ENCODE results near the gene GATD1.

Gene GATD1

GRCh38 chr11:763549-764321, 13.6 kb downstream of the GATD1 start:
- no peak overlapping the region for H3K4me3 ChIP-seq (ENCODE audit: low read depth, low read length)
- TF ChIP-seq CTCF (IDR thresholded peaks at IDR 0.05; ENCODE audit: low read depth, low read length) = no peak

GRCh38 chr11:763073-763463, 14.2 kb downstream of the GATD1 start:
- no peak for TF ChIP-seq CTCF (IDR thresholded peaks at IDR 0.05; ENCODE audit: low read depth, low read length)
- H3K4me3 ChIP-seq (ENCODE audit: low read depth, low read length) = no peak overlapping the region

GRCh38 chr11:762421-763072, 14.7 kb downstream of the GATD1 start:
- no peak overlapping the region for H3K4me3 ChIP-seq (ENCODE audit: low read depth, low read length)
- TF ChIP-seq CTCF (IDR thresholded peaks at IDR 0.05; ENCODE audit: low read depth, low read length) = no peak

- no peak for TF ChIP-seq CTCF (IDR thresholded peaks at IDR 0.05; ENCODE audit: low read depth, low read length)
These were observed 15.7 kb downstream of the GATD1 start for GRCh38 chr11:761526-762108.

GRCh38 chr11:760236-760635, 17.1 kb downstream of the GATD1 start:
- no peak for TF ChIP-seq CTCF (IDR thresholded peaks at IDR 0.05; ENCODE audit: low read depth, low read length)
- H3K4me3 ChIP-seq (ENCODE audit: low read depth, low read length) = no peak overlapping the region

More at GRCh38 chr11:761526-762108, 15.7 kb downstream of the GATD1 start:
- H3K4me3 ChIP-seq (ENCODE audit: low read depth, low read length) = no peak overlapping the region

- peak overlapping the region; percentile 95 for H3K4me3 ChIP-seq (ENCODE audit: low read depth, low read length)
- TF ChIP-seq CTCF (IDR thresholded peaks at IDR 0.05; ENCODE audit: low read depth, low read length) = no peak
These were observed 27.6 kb downstream of the GATD1 start for GRCh38 chr11:749731-750130.

GRCh38 chr11:748007-748359, 29.3 kb downstream of the GATD1 start:
- peak overlapping the region; percentile 95 for H3K4me3 ChIP-seq (ENCODE audit: low read depth, low read length)
- TF ChIP-seq CTCF (IDR thresholded peaks at IDR 0.05; ENCODE audit: low read depth, low read length) = no peak

All from WI38 (cell line).